Ishikawa (cell line): ENCODE data around the gene HOTAIR.

Source experiments
- CEBPB ChIP-seq: IDR thresholded peaks from 2 replicates; pipeline ENCODE4 v1.6.1; 2012
- CREB1 ChIP-seq: IDR thresholded peaks from 2 replicates; pipeline ENCODE4 v1.6.1; 2012; ENCODE audit warnings: low read depth
- EGR1 ChIP-seq: IDR thresholded peaks from 2 replicates; pipeline ENCODE4 v1.6.1; 2012
- EP300 ChIP-seq: IDR thresholded peaks from 2 replicates; pipeline ENCODE4 v1.6.1; 2012; ENCODE audit warnings: borderline replicate concordance
- FOXM1 ChIP-seq: IDR thresholded peaks from 2 replicates; pipeline ENCODE4 v1.6.1; 2012; ENCODE audit warnings: low read depth, borderline replicate concordance
- MAX ChIP-seq: IDR thresholded peaks from 2 replicates; pipeline ENCODE4 v1.6.1; 2012
- NFIC ChIP-seq: IDR thresholded peaks from 2 replicates; pipeline ENCODE4 v1.6.1; 2012
- RAD21 ChIP-seq: IDR thresholded peaks from 2 replicates; pipeline ENCODE4 v1.6.1; 2012; ENCODE audit warnings: low read depth
- REST ChIP-seq: IDR thresholded peaks from 2 replicates; pipeline ENCODE4 v1.6.1; 2012; ENCODE audit warnings: low read depth, mild to moderate bottlenecking
- TAF1 ChIP-seq: IDR thresholded peaks from 2 replicates; pipeline ENCODE4 v1.6.1; 2012; ENCODE audit warnings: low read depth, mild to moderate bottlenecking
- TCF12 ChIP-seq: IDR thresholded peaks from 2 replicates; pipeline ENCODE4 v1.6.1; 2012; ENCODE audit warnings: low read depth
- TEAD4 ChIP-seq: IDR thresholded peaks from 2 replicates; pipeline ENCODE4 v1.6.1; 2012
- USF1 ChIP-seq: IDR thresholded peaks from 2 replicates; pipeline ENCODE4 v1.6.1; 2012
- YY1 ChIP-seq: IDR thresholded peaks from 2 replicates; pipeline ENCODE4 v1.6.1; 2012; ENCODE audit warnings: low read depth
- ZBTB7A ChIP-seq: IDR thresholded peaks from 2 replicates; pipeline ENCODE4 v1.6.1; 2012; ENCODE audit warnings: low read depth

HOTAIR gene

GRCh38 chr12:54004841-54005530 lies 30.2 kb upstream of the HOTAIR start:
- no peak for TF ChIP-seq MAX
- TF ChIP-seq EP300 = no peak
- TF ChIP-seq TEAD4 = no peak
- no peak for TF ChIP-seq REST
- no peak for TF ChIP-seq CREB1
- TF ChIP-seq USF1 = no peak
- no peak for TF ChIP-seq YY1
- no peak for TF ChIP-seq TCF12
- TF ChIP-seq FOXM1 = no peak
- TF ChIP-seq NFIC = no peak
- no peak for TF ChIP-seq CEBPB
- no peak for TF ChIP-seq ZBTB7A
- TF ChIP-seq TAF1 = no peak
- no peak for TF ChIP-seq RAD21
- no peak for TF ChIP-seq EGR1

GRCh38 chr12:54004063-54004840 lies 29.5 kb upstream of the HOTAIR start:
- TF ChIP-seq TCF12 = no peak
- TF ChIP-seq RAD21 = peak; percentile 30; the same call in 1 of the 2 replicates

- no peak for TF ChIP-seq CEBPB
- TF ChIP-seq REST = no peak
- TF ChIP-seq RAD21 = no peak
- TF ChIP-seq TEAD4 = no peak
- no peak for TF ChIP-seq YY1
Observed at GRCh38 chr12:54003625-54004024, 28.9 kb upstream of the HOTAIR start.

- TF ChIP-seq MAX = no peak
- no peak for TF ChIP-seq EP300
- no peak for TF ChIP-seq EGR1
- no peak for TF ChIP-seq NFIC
- TF ChIP-seq FOXM1 = no peak
- TF ChIP-seq TCF12 = no peak
- no peak for TF ChIP-seq USF1
- TF ChIP-seq TEAD4 = no peak
- no peak for TF ChIP-seq CEBPB
- TF ChIP-seq CREB1 = no peak
Observed at GRCh38 chr12:54002915-54003389, 28.2 kb upstream of the HOTAIR start.

- TF ChIP-seq REST (no peak), EP300 (no peak), FOXM1 (no peak), CREB1 (no peak), EGR1 (no peak), YY1 (no peak), NFIC (no peak), RAD21 (no peak), TCF12 (no peak), MAX (no peak), USF1 (no peak), ZBTB7A (no peak), CEBPB (no peak), TAF1 (no peak), TEAD4 (no peak)
Observed at GRCh38 chr12:54002278-54002914, 27.6 kb upstream of the HOTAIR start.
